ENCODE measurements around the gene HDHD5.
A peak's percentile ranks its signal among the peaks of the same experiment; 100 is the strongest.
"Not testable (repeated sequence)": the region's sequence is repeated elsewhere in the genome, so short reads cannot be mapped to it uniquely, and the experiment has no call there.

Gene HDHD5

GRCh38 chr22:17152971-17153370, 6.1 kb downstream of the HDHD5 start:
- DNase-seq = no peak

GRCh38 chr22:17152340-17152739, 6.7 kb downstream of the HDHD5 start:
- no peak for DNase-seq

- no peak for DNase-seq
These were observed 9.8 kb downstream of the HDHD5 start for GRCh38 chr22:17149076-17149815.

GRCh38 chr22:17147458-17147857, 11.6 kb downstream of the HDHD5 start:
- DNase-seq = not testable (repeated sequence)

- DNase-seq = no peak
These were observed 13.9 kb downstream of the HDHD5 start for GRCh38 chr22:17145021-17145680.

GRCh38 chr22:17143826-17144225, 15.3 kb downstream of the HDHD5 start:
- no peak for DNase-seq

GRCh38 chr22:17143101-17143500, 16.0 kb downstream of the HDHD5 start:
- DNase-seq = no peak

GRCh38 chr22:17140826-17141766, 18.0 kb downstream of the HDHD5 start:
- DNase-seq = no peak

GRCh38 chr22:17140022-17140421, 19.1 kb downstream of the HDHD5 start:
- DNase-seq = no peak

- no peak for DNase-seq
These were observed 20.6 kb downstream of the HDHD5 start for GRCh38 chr22:17138513-17138912.

- no peak for DNase-seq
These were observed 21.1 kb downstream of the HDHD5 start for GRCh38 chr22:17137861-17138425.

GRCh38 chr22:17137170-17137569, 21.9 kb downstream of the HDHD5 start:
- DNase-seq = no peak

GRCh38 chr22:17135153-17135760, 23.8 kb downstream of the HDHD5 start:
- DNase-seq = no peak

GRCh38 chr22:17133137-17133536, 25.9 kb downstream of the HDHD5 start:
- DNase-seq = no peak

- DNase-seq = no peak
These were observed 27.0 kb downstream of the HDHD5 start for GRCh38 chr22:17132112-17132511.

GRCh38 chr22:17131686-17132085, 27.4 kb downstream of the HDHD5 start:
- DNase-seq = no peak

GRCh38 chr22:17130199-17130598, 28.9 kb downstream of the HDHD5 start:
- no peak for DNase-seq

- DNase-seq = peak; percentile 68
These were observed 37.6 kb downstream of the HDHD5 start, which contains the start of gene TMEM121B for GRCh38 chr22:17121233-17122195. Gene TMEM121B (minus strand): TSS chr22:17121360. CDS start chr22:17121127, 233 bp downstream.

GRCh38 chr22:17120711-17121232, 38.3 kb downstream of the HDHD5 start:
- no peak for DNase-seq

GRCh38 chr22:17120281-17120680, 38.8 kb downstream of the HDHD5 start:
- no peak for DNase-seq
